CD4-positive, alpha-beta T cell treated with Interleukin-10 for 1 hour (primary cell): Measurements from ENCODE around the gene CDH1.
A peak's percentile ranks its signal among the peaks of the same experiment; 100 is the strongest.
"Not testable (repeated sequence)": the region's sequence is repeated elsewhere in the genome, so short reads cannot be mapped to it uniquely, and the experiment has no call there.

Experiments used
- DNase-seq: peaks from one replicate; pipeline ENCODE4 v3.0.0-alpha.2; 2020

The CDH1 gene

GRCh38 chr16:68737046-68737729, at the start of gene CDH1:
TSS of gene CDH1 (plus strand) at chr16:68737292. CDS start at chr16:68737416, 124 bp downstream.
- DNase-seq: peak; percentile 28

- DNase-seq: no peak
Observed at GRCh38 chr16:68689921-68690320, 47.2 kb upstream of the CDH1 start.

DNA sequence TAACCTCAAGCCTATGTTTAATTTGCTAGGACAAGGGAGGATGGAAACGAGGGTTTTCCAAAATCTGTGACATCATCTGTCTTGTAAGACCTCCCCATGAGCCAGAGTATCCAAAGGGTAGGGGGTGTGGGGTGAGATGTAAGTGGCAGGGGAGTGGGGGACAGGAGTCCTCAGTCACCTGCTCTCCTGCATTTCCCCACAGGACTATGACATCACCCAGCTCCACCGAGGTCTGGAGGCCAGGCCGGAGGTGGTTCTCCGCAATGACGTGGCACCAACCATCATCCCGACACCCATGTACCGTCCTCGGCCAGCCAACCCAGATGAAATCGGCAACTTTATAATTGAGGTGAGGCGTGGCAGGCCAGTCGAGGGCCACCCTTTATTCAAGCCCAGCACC, 41.5 kb upstream of the CDH1 start:
- no peak for DNase-seq

GRCh38 chr16:68696514-68696913, 40.6 kb upstream of the CDH1 start:
- DNase-seq: no peak

DNA sequence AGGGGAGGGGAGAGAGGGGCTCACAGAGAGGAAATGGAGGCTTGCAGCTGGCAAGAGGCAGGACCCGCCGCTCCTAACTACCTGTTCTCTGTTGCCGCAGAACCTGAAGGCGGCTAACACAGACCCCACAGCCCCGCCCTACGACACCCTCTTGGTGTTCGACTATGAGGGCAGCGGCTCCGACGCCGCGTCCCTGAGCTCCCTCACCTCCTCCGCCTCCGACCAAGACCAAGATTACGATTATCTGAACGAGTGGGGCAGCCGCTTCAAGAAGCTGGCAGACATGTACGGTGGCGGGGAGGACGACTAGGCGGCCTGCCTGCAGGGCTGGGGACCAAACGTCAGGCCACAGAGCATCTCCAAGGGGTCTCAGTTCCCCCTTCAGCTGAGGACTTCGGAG, 39.0 kb upstream of the CDH1 start:
- no peak for DNase-seq

GRCh38 chr16:68700120-68700519, 37.0 kb upstream of the CDH1 start:
- DNase-seq: no peak

DNA sequence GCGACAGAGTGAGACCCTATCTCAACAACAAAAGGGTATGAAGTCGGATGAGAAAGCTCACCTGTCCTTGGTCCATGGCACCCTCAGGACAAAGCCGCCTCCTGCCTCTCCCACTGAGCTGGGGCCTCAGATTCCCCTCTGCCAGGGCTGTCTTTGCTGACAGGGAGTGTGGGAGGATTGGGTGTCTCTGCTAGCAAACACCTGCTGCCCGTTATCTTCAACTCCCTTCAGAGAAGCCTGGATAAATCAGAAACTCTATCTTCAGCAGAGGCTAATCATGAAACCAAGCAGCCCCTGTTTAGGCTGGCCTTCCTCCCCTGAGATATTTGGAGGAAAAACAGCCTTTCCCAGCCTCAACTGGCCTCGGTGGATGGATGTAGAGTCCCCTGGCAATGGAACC, 36.3 kb upstream of the CDH1 start:
- no peak for DNase-seq

DNA sequence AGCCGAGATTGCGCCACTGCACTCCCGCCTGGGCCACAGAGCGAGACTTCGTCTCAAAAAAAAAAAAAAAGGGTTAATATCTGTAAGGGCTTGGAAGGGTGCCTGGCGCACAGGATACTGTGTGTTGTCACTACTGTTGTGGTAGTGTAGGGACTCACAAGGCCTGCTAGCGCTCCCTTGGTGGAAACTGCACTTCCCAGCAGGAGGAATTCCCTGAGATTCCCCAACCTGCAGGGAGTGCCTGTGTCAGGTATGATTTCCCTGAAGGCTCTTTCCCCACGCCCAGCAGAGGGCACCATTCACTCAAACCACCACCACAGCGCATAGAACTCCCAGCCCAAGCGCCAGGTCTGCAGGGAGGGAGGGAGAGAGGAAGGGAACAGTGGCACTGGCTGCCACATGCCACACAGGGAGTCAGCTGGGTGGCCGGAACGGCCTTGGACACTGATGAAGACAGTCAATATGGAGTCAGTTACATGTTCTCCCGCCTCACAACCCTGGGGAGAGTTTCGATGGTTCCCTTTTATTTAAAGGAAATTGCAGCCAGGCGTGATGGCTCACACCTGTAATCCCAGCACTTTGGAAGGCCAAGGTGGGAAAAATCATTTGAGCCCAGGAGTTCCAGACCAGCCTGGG, 32.7 kb upstream of the CDH1 start:
- peak; percentile 48 for DNase-seq

DNA sequence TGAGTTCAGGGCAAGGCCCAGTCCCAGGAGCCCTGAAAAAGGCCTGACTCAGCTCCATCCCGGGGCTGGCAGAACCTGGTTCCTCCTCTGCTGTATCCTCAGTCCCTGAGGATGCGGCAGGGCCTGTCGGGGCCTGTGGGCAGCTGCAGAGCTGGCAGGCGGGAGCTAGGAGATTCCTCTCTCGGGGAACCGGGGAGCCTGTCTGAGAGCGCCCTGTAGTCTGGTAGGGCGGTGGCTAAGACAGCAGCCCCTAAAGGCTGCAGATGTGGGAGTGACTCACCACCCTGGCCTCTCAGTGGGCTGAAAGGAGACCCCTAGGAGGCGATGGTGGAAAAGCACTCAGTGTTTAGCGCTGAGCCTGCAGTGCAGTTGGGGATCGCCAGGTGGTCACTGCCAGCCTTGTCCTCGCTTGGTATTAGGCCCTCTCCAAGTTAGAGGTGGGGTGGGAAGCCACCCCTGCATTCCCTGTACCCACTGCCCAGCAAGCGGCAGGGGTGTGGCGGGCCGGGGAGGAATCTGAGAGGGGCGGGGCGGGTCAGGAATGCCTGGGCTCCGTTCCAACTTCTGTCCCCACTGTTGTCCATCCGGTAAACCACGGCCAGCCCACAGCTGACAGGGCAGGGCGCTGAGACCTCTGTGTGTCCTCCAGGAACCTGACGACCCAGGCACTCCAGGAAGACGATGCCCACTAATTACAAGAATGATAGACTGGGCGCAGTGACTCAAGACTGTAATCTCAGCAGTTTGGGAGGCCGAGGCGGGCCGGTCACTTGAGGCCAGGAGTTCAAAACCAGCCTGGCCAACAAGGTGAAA, 29.5 kb upstream of the CDH1 start:
- DNase-seq: no peak

GRCh38 chr16:68710211-68710610, 26.9 kb upstream of the CDH1 start:
- DNase-seq: no peak

DNA sequence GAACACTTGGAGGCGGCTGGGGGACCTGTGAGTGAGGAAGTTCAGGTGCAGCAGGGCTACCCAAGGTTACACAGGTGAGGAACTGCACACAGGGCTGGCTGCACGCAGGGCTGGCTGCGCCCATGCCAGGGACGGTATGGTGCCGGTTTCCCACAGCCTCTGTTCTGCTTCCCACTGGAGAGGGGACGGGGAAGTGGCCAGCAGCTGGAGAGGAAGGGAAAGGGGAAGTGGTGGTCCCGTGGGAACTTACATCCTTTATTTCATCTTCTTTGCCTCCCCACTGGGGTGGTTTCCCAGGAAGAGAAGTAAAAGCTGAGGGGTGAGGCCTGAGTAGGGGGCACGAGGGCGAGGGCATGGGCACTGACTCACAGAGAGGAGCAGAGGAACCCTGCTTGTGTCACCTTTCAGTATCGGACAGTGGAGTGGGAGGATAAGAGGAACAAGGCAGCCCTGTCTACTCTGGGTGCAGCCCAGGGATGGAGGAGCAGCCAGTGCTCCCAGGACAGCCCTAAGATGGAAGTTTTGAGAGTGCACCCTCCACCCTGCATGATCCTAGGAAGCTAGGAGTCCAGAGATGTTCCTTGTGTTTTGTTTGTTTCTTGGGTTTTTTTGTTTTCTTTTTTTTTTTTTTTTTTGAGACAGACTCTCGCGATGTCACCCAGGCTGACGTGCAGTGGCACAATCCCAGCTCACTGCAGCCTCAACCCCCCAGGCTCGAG, 25.5 kb upstream of the CDH1 start:
- peak; percentile 12 for DNase-seq

DNA sequence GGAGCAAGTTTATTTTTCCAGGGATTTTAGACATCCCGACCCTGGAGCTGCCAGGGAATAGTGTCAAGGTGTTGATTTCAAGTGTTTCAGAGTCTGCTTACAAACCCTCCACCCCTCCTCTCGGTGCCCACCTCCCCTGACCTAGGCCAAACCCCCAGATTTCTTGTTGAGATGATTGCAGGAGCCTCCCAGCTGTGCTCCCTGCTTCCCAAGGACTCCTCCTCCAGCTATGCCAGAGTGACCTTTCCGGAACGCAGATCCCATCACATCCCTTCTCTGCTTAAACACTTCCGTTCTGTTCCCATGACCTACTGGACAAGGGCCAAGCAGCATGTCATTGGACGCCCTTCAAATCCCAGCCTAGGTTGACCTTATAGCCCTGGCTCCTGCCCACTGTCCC, 23.7 kb upstream of the CDH1 start:
- no peak for DNase-seq

DNA sequence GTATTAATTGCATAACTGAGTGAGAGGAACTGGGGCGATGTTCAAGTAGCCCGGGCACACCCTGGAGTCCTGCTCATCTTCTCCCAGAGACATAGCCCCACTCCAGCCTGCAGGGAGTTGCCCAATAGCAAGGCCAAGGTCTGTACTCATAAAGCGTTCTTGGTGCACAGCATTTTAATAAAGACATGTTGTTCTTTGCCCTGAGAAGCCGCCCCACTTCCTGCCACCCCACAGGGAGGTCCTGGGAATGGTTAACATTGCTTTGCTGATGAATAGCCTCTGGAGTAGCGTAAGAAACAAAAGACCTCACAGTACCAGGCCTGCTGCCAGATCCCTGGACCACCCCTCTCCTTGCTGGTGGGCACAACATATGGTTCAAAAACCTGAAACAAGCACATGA, 21.6 kb upstream of the CDH1 start:
- DNase-seq: no peak

GRCh38 chr16:68716516-68716915, 20.6 kb upstream of the CDH1 start:
- DNase-seq: not testable (repeated sequence)

DNA sequence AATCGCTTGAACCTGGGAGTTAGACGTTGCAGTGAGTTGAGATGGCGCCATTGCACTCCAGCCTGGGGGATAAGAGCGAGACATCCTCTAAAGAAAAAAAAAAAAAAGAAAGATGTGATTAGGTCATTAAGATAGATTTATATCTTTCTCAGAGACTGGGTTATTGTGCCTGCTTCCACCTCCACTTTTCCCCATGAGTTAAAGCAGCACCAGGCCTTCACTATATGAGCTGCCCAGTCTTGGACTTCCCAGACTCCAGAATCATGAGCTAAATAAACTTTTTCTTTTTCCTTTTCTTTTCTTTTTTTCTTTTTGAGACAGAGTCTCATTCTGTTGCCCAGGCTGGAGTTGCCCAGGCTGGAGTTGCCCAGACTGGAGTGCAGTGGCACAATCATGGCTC, 19.4 kb upstream of the CDH1 start:
- no peak for DNase-seq

- no peak for DNase-seq
Observed at GRCh38 chr16:68718590-68718989, 18.5 kb upstream of the CDH1 start.

DNA sequence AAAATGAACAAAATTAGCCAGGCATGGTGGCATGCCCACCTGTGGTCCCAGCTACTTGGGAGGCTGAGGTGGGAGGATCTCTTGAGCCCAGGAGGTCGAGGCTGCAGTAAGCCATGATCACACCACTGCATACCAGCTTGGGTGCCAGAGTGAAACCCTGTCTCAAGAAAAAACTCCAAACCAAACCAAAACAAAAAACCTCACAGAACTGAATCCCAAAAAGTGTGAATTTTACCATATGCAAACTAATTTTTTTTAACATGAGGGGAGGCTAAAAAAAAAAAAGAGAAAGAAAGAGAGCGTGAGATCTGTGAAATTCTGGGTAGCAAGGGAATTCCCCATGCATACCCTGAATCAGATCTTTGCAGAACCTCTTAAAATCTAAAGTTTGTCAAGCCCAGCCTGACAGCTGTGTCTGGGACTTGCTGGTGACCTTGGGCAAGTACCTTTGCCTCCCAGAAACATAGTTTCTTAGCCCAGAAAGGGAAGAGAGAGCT, 17.1 kb upstream of the CDH1 start:
- no peak for DNase-seq

DNA sequence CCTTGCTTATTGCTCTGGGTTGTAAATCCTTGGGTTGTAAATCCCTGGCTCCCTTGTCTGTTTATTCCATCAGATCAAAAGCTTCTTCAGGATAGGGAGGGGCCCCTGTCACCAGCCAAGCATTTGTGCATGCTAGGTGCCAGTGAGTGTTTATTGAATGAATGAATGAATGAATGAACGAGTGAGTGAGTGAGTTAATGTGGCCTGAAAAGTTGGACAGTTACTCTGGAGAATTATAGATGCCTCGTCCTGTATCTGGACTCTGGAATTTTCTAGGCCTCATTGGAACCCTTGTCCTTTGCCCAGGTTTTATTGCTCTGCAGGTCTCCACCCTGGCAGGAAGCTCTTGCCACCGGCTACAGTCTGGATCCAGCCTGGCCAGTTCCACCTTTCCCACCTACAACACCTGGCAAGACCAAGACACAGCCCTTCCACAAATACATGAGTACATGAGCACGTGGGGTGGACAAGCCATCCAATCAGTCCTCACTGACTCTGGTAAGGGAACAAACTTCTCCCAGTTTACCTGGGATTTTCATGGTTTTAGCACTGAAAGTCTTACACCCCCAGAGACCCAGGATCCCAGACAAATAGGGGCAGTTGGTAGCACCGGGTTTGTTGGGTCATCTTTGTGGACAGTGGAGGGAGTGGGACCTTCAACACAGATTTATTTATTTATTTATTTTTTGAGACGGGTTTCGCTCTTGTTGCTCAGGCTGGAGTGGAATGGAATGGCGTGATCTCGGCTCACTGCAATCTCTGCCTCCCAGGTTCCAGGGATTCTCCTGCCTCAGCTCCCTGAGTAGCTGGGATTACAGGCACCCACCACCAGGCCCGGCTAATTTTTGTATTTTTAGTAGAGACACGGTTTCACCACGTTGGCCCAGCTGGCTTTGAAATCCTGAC, 14.7 kb upstream of the CDH1 start:
- DNase-seq: no peak

DNA sequence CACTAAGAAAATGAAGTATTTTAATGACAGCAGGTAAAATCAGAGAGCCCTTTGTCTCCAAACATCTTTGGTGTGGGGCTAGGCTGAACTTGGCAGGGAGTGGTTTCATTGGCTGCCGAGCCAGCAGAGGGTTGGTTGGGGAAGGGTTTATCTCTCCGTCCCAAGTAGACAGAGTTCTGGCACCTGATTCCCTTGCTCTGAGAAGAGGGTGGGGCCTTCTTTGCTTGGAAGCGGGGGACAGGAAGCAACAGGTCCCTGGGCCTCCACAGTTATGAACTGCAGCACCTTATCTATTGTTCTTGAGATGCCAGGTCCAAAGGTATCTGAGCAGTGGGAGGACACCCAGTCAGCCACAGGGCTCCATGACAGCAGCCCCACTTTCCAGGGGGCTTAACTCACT, 12.3 kb upstream of the CDH1 start:
- DNase-seq: no peak

GRCh38 chr16:68728523-68728922, 8.6 kb upstream of the CDH1 start:
- DNase-seq: no peak

DNA sequence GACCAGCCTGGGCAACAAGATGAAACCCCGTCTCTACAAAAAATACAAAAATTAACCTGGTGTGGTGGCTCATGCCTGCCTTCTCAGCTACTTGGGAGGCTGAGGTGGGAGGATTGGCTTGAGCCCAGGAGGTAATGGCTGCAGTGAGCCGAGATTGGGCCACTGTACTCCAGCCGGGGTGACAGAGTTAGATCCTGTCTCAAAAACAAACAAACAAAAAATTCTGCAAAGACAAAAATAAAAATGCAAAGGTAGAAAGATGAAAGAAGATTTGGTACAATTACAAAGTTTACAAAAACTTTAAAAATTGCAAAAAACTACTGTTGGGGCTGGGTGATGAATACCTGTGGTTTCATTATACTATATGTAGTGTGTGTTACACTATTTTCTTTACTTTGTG, 5.5 kb upstream of the CDH1 start:
- DNase-seq: no peak

DNA sequence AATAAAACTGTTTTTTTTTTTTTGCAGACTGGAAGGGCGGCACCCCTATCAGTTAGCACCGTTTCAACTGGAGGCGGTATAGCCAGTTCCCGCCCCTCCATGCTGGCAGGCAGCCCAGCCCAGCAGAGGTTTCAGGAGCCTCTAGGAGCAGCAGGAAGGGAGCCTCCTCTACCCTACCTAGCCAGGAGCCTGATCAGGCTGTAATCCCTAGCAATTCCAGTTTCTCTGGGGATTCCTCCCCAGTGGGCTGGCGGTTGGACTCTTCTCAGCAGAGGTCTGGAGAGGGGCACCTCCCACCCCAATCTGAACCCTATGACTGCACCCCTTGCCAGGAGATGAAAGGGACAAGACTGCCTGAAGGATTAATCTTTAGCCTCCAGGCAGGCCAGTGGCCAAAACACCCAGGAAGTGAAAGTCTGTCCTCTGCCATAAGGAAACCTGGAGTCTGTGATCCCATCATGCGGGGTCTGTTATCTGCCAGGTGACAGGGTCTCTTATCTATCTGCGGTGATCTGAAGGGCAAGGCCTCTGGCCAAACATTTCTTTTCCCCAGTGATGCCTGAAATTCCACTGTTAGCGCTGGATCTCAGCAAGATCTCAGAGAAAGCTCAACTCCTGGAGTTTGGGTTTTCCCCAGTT, 4.9 kb upstream of the CDH1 start:
- DNase-seq: no peak
